IMR-90 (cell line): ENCODE results near the gene ACTR2.

Source experiments
- BHLHE40 ChIP-seq: fragments of 150-350 bp; IDR thresholded peaks from 2 replicates; pipeline ENCODE4 v1.6.1; 2016; ENCODE audit warnings: mild to moderate bottlenecking, low read depth, low read length
- CEBPB ChIP-seq: IDR thresholded peaks from 2 replicates; pipeline ENCODE4 v1.6.1; 2012; ENCODE audit warnings: low read depth, low read length, improper control_type of control experiment
- FOS ChIP-seq: fragments of 150-350 bp; IDR thresholded peaks from 2 replicates; pipeline ENCODE4 v1.6.1; 2016; ENCODE audit warnings: low read depth, low read length
- MAFK ChIP-seq: IDR thresholded peaks from 2 replicates; pipeline ENCODE4 v1.6.1; 2012; ENCODE audit warnings: low read depth, low read length, improper control_type of control experiment
- MAZ ChIP-seq: IDR thresholded peaks from 2 replicates; pipeline ENCODE4 v1.6.1; 2012; ENCODE audit warnings: low read depth, mild to moderate bottlenecking, low read length, improper control_type of control experiment, moderate library complexity, borderline replicate concordance
- MXI1 ChIP-seq: IDR thresholded peaks from 2 replicates; pipeline ENCODE4 v1.6.1; 2012; ENCODE audit warnings: low read depth, mild to moderate bottlenecking, low read length, moderate library complexity, borderline replicate concordance
- POLR2A ChIP-seq: IDR thresholded peaks from 2 replicates; pipeline ENCODE4 v1.6.1; 2012; ENCODE audit warnings: mild to moderate bottlenecking, low read depth, low read length
- RAD21 ChIP-seq: IDR thresholded peaks from 2 replicates; pipeline ENCODE4 v1.6.1; 2012; ENCODE audit warnings: low read length, improper control_type of control experiment
- RCOR1 ChIP-seq: IDR thresholded peaks from 2 replicates; pipeline ENCODE4 v1.6.1; 2012; ENCODE audit warnings: mild to moderate bottlenecking, low read length, improper control_type of control experiment; ENCODE audit not compliant: insufficient replicate concordance
- RFX5 ChIP-seq: IDR thresholded peaks from 2 replicates; pipeline ENCODE4 v1.8.0; 2012; ENCODE audit warnings: low read depth, mild to moderate bottlenecking, low read length, moderate library complexity
- SMC3 ChIP-seq: fragments of 150-350 bp; IDR thresholded peaks from 2 replicates; pipeline ENCODE4 v1.6.1; 2016; ENCODE audit warnings: low read depth, mild to moderate bottlenecking, antibody characterized with exemption, low read length, moderate library complexity
- USF2 ChIP-seq: fragments of 150-350 bp; IDR thresholded peaks from 2 replicates; pipeline ENCODE4 v1.6.1; 2017; ENCODE audit warnings: mild to moderate bottlenecking, antibody characterized with exemption, low read length, low read depth
- TF ChIP-seq, protein P1 (sequence below): conservative IDR thresholded peaks from 2 replicates; pipeline ENCODE4 v1.5.1; 2012; ENCODE audit warnings: mild to moderate bottlenecking, low read depth, low read length, improper control_type of control experiment
- TF ChIP-seq, protein P2 (sequence below): fragments of 150-350 bp; IDR thresholded peaks from 2 replicates; pipeline ENCODE4 v1.6.1; 2016; ENCODE audit warnings: low read depth, mild to moderate bottlenecking, low read length, moderate library complexity, borderline replicate concordance

DNA sequence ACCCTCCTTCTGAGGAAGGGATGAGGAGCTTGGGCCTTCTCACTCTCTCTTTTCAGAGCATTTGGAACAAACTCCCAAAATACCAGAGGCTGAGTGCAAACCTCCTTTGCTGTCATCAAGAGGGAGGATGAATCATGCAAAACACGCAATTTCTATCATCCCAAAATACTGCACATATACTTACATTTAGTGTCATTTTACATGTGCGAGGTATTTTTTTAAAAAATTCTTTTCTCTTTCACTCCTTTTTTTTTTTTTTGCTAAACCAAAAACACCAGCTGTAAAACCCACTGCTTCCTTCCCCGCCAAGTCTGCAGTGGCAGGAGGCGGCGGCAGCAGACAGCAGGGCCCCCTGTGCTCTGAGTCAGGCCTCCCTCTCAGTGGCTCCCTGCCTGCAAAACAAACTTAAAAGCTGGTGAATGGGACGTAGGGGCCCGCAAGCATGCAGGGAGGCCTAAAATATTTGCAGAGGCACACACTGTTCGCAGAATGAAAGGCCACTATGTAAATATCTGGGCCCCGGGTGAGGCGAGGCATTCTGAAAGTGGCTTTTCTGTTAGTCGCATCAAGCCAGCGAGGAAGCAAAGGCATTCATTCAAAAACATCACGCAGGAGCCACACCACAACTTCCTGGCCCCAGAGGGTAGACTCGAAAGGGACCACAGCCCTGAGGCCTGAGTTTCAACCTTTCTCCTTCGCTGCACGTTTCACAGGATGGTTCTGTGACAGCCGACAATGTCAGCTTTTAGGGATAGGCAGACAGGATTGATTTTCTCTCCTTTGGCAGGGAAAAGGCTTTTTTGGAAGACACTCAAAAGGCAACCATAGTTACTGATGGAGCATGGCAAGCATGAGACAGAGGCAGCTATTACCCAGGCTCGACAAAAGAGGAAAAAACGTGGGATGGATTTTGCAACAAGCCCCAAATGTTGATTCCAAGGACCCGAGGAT lies 73.4 kb downstream of the ACTR2 start:
- TF ChIP-seq, protein P1, sequence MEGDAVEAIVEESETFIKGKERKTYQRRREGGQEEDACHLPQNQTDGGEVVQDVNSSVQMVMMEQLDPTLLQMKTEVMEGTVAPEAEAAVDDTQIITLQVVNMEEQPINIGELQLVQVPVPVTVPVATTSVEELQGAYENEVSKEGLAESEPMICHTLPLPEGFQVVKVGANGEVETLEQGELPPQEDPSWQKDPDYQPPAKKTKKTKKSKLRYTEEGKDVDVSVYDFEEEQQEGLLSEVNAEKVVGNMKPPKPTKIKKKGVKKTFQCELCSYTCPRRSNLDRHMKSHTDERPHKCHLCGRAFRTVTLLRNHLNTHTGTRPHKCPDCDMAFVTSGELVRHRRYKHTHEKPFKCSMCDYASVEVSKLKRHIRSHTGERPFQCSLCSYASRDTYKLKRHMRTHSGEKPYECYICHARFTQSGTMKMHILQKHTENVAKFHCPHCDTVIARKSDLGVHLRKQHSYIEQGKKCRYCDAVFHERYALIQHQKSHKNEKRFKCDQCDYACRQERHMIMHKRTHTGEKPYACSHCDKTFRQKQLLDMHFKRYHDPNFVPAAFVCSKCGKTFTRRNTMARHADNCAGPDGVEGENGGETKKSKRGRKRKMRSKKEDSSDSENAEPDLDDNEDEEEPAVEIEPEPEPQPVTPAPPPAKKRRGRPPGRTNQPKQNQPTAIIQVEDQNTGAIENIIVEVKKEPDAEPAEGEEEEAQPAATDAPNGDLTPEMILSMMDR = no peak
- peak; percentile 27; the same call in 1 of the 2 replicates for TF ChIP-seq POLR2A
- no peak for TF ChIP-seq MXI1
- TF ChIP-seq SMC3 = 0 out of 2 replicates have a peak, but pooled peaks have one; percentile 1
- TF ChIP-seq USF2 = no peak
- TF ChIP-seq MAFK = no peak
- TF ChIP-seq RAD21 = no peak
- TF ChIP-seq FOS = peak; percentile 30; the same call in 1 of the 2 replicates
- TF ChIP-seq CEBPB = 0 out of 2 replicates have a peak, but pooled peaks have one; percentile 31
- TF ChIP-seq RFX5 = no peak
- no peak; the same call in 1 of the 2 replicates for TF ChIP-seq BHLHE40
- TF ChIP-seq, protein P2, sequence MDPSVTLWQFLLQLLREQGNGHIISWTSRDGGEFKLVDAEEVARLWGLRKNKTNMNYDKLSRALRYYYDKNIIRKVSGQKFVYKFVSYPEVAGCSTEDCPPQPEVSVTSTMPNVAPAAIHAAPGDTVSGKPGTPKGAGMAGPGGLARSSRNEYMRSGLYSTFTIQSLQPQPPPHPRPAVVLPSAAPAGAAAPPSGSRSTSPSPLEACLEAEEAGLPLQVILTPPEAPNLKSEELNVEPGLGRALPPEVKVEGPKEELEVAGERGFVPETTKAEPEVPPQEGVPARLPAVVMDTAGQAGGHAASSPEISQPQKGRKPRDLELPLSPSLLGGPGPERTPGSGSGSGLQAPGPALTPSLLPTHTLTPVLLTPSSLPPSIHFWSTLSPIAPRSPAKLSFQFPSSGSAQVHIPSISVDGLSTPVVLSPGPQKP = no peak
- no peak for TF ChIP-seq RCOR1
- TF ChIP-seq MAZ = peak; percentile 59; the same call in 1 of the 2 replicates
